ENCODE data around the gene UBE2E2.

Gene UBE2E2

DNA sequence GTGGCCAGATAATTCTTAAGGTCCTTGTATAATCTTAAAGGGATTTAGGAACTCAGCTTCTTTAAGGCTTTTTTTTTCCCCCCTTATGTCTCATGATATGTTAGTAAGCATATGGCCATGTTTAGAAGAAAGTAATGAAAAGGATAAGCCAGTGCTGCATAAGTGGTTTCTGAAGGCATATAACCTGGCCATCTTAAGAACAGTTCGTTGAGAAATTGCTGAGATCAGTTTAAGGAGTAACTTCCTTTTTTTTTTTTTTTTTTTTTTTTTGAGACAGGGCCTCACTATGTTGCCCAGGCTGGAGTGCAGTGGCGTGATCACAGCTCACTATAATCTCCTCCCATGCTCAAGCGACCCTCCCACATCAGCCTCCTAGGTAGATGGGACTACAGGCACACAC lies 51.7 kb downstream of the UBE2E2 start:
- TF ChIP-seq, protein P1, sequence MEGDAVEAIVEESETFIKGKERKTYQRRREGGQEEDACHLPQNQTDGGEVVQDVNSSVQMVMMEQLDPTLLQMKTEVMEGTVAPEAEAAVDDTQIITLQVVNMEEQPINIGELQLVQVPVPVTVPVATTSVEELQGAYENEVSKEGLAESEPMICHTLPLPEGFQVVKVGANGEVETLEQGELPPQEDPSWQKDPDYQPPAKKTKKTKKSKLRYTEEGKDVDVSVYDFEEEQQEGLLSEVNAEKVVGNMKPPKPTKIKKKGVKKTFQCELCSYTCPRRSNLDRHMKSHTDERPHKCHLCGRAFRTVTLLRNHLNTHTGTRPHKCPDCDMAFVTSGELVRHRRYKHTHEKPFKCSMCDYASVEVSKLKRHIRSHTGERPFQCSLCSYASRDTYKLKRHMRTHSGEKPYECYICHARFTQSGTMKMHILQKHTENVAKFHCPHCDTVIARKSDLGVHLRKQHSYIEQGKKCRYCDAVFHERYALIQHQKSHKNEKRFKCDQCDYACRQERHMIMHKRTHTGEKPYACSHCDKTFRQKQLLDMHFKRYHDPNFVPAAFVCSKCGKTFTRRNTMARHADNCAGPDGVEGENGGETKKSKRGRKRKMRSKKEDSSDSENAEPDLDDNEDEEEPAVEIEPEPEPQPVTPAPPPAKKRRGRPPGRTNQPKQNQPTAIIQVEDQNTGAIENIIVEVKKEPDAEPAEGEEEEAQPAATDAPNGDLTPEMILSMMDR (IDR thresholded peaks at IDR 0.05; ENCODE audit: insufficient read depth, missing control alignments) = no peak
- no peak for DNase-seq (ENCODE audit: insufficient read length, low spot score)
- no peak for FAIRE-seq

- DNase-seq (ENCODE audit: insufficient read length, low spot score) (no peak), FAIRE-seq (no peak)
- TF ChIP-seq, protein P1 (IDR thresholded peaks at IDR 0.05; ENCODE audit: insufficient read depth, missing control alignments) = no peak
Measured at GRCh38 chr3:23256741-23257435, 53.8 kb downstream of the UBE2E2 start.

DNA sequence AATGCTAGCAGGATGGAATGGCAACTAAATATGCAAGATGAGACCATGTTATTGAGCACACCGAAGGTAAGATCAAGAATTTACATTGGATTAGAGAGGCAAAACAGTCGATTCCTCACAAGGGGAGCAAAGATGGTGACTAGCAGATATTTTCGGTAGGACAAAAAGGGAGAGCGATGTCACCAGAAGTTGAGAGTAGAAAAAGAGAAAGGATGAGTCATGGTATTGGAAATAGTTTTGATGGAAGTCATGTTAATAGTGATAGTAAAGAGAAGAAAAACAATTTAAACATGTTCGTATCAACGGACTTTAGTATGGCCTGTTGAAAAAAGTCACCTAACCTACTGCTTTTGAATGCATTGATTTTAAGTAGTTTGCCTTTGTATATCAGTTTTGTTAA lies 55.0 kb downstream of the UBE2E2 start:
- TF ChIP-seq, protein P1 (IDR thresholded peaks at IDR 0.05; ENCODE audit: insufficient read depth, missing control alignments) = no peak
- no peak for DNase-seq (ENCODE audit: insufficient read length, low spot score)
- FAIRE-seq = peak; percentile 6

GRCh38 chr3:23259515-23259914 lies 56.4 kb downstream of the UBE2E2 start:
- no peak for FAIRE-seq
- no peak for DNase-seq (ENCODE audit: insufficient read length, low spot score)
- TF ChIP-seq, protein P1 (IDR thresholded peaks at IDR 0.05; ENCODE audit: insufficient read depth, missing control alignments) = no peak

DNA sequence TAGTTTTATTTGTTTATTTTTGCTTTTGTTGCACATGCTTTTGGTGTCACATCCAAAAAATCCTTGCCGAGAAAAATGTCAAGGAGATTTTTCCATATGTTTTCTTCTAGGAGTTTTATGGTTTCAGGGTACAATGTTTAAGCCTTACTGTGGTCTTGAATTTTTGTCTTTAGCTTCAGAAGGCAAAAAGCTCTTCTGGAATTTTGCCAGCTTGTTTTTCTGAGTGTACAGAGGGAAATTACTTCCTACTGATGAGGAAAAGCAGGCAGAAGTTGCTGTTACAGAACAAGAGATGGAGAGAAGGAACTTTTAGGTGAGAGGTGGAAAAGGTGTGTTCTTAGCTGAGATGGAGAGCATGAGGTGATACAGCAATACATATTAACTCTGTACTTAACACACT lies 59.6 kb downstream of the UBE2E2 start:
- FAIRE-seq (no peak), DNase-seq (ENCODE audit: insufficient read length, low spot score) (no peak)
- TF ChIP-seq, protein P1 (IDR thresholded peaks at IDR 0.05; ENCODE audit: insufficient read depth, missing control alignments) = no peak

DNA sequence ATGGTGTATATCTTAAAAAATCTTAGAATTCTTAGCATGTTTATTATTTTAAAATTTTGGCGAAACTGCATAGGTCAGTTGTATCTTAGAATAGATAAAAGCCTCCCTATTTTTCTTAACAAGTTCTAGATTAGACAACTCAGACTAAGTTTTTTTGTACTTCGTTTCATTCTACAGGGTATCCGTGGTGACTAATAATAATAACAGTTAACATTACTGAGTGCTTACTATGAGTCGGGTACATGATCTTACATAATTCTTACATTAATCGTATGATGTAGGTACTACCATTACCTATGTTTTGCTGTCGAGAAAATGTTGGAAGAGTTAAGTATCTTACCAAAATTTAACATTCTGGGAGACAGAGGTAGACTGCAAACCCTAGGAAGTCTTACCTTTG lies 60.7 kb downstream of the UBE2E2 start:
- FAIRE-seq (no peak), DNase-seq (ENCODE audit: insufficient read length, low spot score) (no peak)
- TF ChIP-seq, protein P1 (IDR thresholded peaks at IDR 0.05; ENCODE audit: insufficient read depth, missing control alignments) = no peak

GRCh38 chr3:23264413-23264812 lies 61.3 kb downstream of the UBE2E2 start:
- DNase-seq (ENCODE audit: insufficient read length, low spot score) (no peak), FAIRE-seq (no peak)
- TF ChIP-seq, protein P1 (IDR thresholded peaks at IDR 0.05; ENCODE audit: insufficient read depth, missing control alignments) = no peak

All from D721Med (cell line).